ENCODE data around the gene TAS2R4.

- TF ChIP-seq EZH2 (IDR thresholded peaks at IDR 0.05; ENCODE audit: borderline replicate concordance, low read depth, low read length, poor library complexity, severe bottlenecking): no peak
- TF ChIP-seq, protein P1, sequence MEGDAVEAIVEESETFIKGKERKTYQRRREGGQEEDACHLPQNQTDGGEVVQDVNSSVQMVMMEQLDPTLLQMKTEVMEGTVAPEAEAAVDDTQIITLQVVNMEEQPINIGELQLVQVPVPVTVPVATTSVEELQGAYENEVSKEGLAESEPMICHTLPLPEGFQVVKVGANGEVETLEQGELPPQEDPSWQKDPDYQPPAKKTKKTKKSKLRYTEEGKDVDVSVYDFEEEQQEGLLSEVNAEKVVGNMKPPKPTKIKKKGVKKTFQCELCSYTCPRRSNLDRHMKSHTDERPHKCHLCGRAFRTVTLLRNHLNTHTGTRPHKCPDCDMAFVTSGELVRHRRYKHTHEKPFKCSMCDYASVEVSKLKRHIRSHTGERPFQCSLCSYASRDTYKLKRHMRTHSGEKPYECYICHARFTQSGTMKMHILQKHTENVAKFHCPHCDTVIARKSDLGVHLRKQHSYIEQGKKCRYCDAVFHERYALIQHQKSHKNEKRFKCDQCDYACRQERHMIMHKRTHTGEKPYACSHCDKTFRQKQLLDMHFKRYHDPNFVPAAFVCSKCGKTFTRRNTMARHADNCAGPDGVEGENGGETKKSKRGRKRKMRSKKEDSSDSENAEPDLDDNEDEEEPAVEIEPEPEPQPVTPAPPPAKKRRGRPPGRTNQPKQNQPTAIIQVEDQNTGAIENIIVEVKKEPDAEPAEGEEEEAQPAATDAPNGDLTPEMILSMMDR (conservative IDR thresholded peaks at IDR 0.05; ENCODE audit: low read depth, low read length): no peak
Measured at GRCh38 chr7:141748396-141748795, 28.1 kb upstream of the TAS2R4 start.
